ENCODE measurements around the gene ADAMTS20.
"Not testable (repeated sequence)": the region's sequence is repeated elsewhere in the genome, so short reads cannot be mapped to it uniquely, and the experiment has no call there.

The ADAMTS20 gene

GRCh38 chr12:43361031-43361710 is 190.8 kb downstream of the ADAMTS20 start:
- no peak for DNase-seq

- DNase-seq, result not testable (repeated sequence)
Measured at GRCh38 chr12:43360001-43360400, 192.0 kb downstream of the ADAMTS20 start.

GRCh38 chr12:43357141-43357540 is 194.9 kb downstream of the ADAMTS20 start:
- DNase-seq, result no peak

- DNase-seq, result no peak
Measured at GRCh38 chr12:43352001-43352400, 200.0 kb downstream of the ADAMTS20 start.

- DNase-seq, result no peak
Measured at GRCh38 chr12:43349863-43350262, 202.1 kb downstream of the ADAMTS20 start.

GRCh38 chr12:43348221-43348620 is 203.8 kb downstream of the ADAMTS20 start:
- no peak for DNase-seq

- DNase-seq, result no peak
Measured at GRCh38 chr12:43347026-43347425, 205.0 kb downstream of the ADAMTS20 start.

GRCh38 chr12:43345023-43345422 is 207.0 kb downstream of the ADAMTS20 start:
- no peak for DNase-seq

GRCh38 chr12:43341785-43342313 is 210.2 kb downstream of the ADAMTS20 start:
- DNase-seq, result not testable (repeated sequence)

- no peak for DNase-seq
Measured at GRCh38 chr12:43338848-43339526, 213.0 kb downstream of the ADAMTS20 start.

- DNase-seq, result no peak
Measured at GRCh38 chr12:43337571-43338444, 214.2 kb downstream of the ADAMTS20 start.

- DNase-seq, result no peak
Measured at GRCh38 chr12:43336962-43337555, 214.9 kb downstream of the ADAMTS20 start.

GRCh38 chr12:43333644-43334043 is 218.4 kb downstream of the ADAMTS20 start:
- DNase-seq, result no peak

- DNase-seq, result no peak
Measured at GRCh38 chr12:43332977-43333640, 218.9 kb downstream of the ADAMTS20 start.

GRCh38 chr12:43331935-43332334 is 220.1 kb downstream of the ADAMTS20 start:
- no peak for DNase-seq

- DNase-seq, result no peak
Measured at GRCh38 chr12:43329375-43329774, 222.6 kb downstream of the ADAMTS20 start.

- no peak for DNase-seq
Measured at GRCh38 chr12:43325786-43326185, 226.2 kb downstream of the ADAMTS20 start.

- no peak for DNase-seq
Measured at GRCh38 chr12:43320281-43320680, 231.7 kb downstream of the ADAMTS20 start.

GRCh38 chr12:43318021-43318420 is 234.0 kb downstream of the ADAMTS20 start:
- no peak for DNase-seq

- DNase-seq, result no peak
Measured at GRCh38 chr12:43317156-43317555, 234.8 kb downstream of the ADAMTS20 start.

- no peak for DNase-seq
Measured at GRCh38 chr12:43316520-43316919, 235.5 kb downstream of the ADAMTS20 start.

GRCh38 chr12:43315961-43316360 is 236.0 kb downstream of the ADAMTS20 start:
- no peak for DNase-seq

All from 8988T (cell line).